GDM1 (cell line): ENCODE data around the gene FMO1.
A peak's percentile ranks its signal among the peaks of the same experiment; 100 is the strongest.
"Not testable (repeated sequence)": the region's sequence is repeated elsewhere in the genome, so short reads cannot be mapped to it uniquely, and the experiment has no call there.

Source experiments
- DNase-seq: peaks from one replicate; lab custom pipeline; 2025; lab: John Stamatoyannopoulos, UW

FMO1 gene

DNA sequence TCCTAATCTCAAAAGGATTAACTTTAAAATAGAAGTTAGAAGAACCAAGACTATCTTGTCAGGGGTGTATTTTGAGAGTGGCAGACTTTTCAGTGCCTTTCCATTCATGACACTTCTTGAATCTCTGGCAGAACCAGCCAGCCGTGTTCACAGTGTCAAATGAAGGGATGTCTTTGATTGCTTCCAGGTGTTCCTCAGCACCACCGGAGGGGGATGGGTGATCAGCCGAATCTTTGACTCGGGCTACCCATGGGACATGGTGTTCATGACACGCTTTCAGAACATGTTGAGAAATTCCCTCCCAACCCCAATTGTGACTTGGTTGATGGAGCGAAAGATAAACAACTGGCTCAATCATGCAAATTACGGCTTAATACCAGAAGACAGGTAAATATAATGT is 32.3 kb downstream of the FMO1 start:
- DNase-seq = no peak

DNA sequence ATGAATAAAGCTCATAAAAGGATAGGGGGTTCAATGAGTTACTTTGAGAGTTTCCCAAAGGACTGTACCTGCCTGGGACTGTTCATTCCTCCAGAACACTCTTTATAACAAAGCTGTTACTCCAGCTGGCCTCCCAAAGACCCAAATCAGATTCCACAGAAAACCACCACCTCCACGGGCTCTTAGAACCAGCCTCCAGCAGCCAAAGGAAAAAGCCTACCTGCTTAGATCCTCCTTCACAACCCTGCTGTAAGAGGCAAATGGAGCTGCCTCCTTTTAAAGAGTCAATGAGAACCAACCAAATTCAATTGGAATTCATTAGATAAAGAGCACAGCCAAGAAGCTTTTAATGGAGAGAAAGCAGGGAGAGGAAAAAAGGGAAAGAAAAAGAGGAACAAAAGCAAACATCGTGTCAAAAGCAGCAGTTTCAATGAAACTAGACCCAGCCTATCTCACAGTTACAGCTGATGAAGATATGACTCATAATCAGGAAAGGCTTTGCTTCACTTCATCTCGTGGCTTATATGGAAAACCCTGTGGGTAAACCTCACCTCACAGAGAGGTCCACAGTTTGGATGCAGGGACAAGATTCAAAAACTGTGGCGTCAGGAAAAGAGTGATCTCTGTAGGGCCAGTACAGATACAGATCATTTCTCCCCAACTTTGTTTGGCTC is 37.9 kb downstream of the FMO1 start:
- DNase-seq = peak; percentile 7

DNA sequence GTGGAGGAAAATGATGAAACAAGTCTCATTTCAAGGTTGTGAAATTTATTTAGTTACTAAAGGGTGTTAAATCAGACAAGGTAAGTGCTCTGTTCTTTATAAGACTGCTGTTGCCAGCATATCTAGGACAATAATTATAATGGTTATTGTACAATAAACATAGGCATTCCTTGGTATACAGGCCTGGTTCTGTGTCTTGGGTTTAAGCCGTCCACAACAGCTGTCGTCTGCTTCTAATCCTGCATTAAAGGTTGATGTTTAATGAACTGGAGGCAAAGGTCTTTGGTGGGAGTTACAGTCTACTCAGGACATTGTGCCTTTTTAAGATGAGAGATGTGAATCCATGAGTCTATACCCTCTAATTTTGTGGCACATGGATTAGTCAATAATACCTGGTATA is 42.3 kb downstream of the FMO1 start:
- no peak for DNase-seq

DNA sequence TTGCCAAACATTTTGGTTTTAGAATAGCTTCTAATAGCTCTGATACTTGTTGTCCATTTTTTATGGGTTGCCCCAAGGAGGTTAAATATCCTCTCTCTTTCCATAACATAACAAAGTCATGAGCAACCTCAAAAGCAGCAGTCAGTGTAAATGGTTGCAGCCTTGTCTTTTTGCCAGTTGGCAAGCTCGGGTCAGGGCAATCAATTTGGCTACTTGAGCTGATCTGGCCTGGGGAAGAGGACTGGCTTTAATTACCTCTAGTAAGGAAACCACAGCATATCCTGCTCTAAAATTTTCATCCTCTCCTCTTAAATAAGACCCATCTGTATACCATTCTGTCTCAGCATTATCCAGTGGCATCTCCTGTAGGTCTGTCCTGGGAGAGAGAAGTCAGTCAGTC is 44.5 kb downstream of the FMO1 start:
- no peak for DNase-seq

DNA sequence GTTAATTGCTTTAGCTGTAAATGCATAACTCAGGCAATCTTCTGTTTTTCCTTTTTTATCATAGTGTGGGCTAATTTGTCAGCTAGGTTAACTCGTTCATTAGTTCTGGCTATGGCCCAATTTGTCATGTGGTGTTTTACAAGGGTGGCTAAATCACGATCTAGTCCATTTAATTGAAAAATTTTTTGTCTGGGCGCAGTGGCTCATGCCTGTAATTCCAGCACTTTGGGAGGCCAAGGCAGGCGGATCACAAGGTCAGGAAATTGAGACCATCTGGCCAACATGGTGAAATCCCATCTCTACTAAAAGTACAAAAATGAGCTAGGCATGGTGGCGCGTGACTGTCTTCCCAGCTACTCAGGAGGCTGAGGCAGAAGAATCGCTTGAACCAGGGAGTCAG is 47.1 kb downstream of the FMO1 start:
- DNase-seq = not testable (repeated sequence)

DNA sequence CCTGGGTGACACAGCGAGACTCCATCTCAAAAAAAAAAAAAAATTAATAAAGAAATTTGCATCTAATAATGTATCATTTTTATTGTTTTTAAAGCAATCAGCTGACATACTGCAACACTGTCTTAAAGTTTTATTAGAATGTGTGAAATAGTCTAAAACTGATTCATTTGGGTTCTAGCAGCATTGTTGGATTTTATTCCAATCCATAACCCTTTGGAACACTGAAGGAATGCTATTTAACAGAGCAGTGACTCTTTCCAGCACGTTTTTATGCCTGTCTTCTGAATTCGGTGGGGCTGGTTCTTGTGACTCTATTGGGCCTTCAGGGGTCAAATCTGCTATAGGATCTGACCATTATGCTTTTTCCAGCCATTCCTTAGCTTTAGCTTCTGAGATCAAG is 47.5 kb downstream of the FMO1 start:
- no peak for DNase-seq

DNA sequence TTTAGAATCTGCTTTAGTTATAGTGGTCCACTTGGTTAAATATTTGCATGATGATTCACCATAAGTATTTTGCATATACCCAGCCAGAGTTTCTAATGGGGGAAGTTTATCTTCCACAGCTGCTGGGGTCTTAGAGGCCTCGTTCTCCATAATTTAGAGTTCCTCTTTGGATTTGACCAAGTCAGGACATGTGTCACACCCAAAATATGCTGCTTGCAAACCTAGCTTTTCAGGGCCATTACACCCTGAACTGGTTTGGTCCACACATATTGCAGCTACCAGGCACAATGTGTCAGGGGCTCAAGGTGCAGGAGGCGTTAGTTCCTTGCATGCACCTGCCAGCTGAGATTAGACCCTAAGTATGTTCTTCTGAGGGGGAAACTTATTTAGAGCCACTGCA is 48.6 kb downstream of the FMO1 start:
- DNase-seq = no peak

DNA sequence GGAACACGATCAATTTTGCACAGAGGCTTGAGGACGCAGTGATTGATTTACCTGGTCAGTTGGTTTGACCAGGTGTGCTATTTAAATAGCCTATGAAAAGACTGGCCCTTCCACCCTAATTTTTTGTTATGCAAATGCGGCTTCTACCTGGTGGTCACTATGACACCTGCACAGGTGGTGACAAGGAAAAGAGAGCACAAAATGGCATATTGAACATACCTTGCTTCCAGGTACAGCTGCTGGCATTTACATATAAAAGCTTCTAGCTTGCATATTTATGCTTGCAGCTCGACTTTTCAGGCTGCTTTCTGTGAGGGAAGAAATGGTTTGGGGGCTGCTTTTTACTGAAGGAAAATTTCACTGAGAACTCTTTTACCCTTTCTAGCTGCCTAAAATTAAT is 50.4 kb downstream of the FMO1 start:
- no peak for DNase-seq

DNA sequence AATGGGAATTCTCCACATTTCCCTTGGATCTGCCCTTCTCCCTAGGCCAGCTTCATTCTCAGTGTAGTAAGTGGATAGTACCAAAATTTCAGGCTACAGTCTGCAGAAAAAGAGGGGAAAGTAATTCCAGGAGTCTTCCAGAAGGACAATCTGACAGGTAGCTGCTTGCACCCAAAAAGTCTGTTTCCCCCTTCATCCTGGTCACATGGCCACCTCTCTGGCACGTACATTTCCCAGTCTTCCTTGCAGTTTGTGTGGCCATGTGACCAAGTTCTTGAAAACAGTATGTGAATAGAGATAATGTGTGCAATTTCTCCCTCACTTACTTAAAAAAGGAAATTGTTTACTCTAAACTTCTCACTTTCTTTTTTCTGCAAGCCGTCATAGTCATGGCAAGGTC is 51.0 kb downstream of the FMO1 start:
- DNase-seq = no peak

DNA sequence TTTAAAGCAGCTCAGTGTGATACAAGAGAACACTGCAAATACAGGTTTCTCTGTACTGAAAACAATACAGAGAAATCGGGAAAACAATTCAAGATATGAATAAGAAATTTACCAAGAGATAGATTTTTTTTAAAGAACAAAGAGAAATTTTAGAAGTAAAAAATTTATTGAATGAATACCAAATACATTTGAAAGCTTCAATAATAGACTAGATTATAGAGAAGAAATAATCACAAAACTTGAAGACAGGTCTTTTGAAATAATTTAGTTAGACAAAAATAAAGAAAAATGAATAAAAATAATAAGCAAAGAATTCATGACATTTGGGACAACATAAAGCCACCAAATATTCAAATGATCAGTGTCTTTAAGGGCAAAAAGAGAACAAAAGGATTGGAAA is 52.1 kb downstream of the FMO1 start:
- DNase-seq = no peak

DNA sequence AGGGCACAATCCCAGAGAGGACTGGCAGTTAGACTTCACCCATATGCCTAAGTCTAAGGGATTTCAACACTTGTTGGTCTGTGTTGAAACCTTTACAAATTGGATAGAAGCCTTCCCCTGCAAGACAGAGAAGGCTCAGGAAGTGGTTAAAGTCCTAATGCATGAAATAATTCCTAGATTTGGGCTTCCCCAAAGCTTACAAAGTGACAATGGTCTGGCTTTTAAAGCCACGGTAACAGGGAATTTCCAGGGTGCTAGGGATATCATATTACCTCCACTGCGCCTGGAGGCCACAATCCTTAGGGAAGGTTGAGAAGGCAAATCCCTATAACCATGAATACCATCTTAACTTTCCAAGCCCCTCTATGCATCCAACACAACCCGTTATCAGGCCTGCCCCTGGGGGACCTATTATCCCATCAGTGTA is 62.4 kb downstream of the FMO1 start:
- no peak for DNase-seq

DNA sequence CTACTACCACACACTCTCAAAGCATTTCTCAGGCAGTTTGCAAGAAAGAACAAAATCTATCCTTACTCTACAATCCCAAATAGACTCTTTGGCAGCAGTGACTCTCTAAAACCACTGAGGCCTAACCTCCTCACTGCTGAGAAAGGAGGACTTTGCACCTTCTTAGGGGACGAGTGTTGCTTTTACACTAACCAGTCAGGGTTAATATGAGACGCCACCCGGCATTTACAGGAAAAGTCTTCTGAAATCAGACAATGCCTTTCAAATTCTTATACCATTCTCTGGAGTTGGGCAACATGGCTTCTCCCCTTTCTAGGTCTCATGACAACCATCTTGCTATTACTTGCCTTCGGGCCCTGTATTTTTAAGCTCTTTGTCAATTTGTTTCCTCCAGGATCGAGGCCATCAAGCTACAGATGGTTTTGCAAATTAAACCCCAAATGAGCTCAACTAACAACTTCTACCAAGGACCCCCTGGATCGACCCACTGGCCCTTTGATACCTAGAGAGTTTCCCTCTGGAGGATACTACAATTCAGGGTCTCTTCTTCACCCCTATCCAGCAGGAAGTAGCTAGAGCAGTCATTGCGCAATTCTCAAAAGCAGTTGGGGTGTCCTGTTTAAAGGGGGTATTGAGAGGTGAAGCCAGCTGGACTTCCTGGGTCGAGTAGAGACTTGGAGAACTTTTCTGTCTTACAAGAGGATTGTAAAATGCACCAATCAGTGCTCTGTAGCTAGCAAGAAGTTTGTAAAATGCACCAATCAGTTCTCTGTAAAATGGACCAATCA is 63.7 kb downstream of the FMO1 start:
- no peak for DNase-seq

DNA sequence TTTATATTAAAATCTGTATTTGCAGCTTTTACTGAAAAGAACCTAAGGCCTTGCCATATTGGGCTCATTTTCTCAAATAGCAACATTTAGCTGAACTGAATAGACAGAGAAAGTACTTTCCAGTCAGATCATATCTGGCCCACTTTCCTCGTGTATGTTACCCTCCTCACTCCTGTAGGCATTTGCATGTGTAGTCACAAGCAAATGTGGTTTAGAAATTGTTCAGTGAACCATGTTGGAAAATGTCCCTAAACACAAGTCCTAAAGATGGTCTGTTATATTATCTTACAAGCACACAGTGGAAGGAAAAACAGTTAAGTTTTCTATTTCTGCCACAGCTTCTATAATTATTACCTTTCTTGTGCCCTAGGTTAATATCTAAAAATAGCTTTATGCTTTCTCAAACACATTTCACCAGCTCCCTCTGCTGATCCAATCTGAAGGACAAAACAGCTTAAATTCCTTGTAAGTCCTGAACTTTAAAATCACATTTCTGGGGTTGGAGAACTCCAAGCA is 65.1 kb downstream of the FMO1 start:
- no peak for DNase-seq

DNA sequence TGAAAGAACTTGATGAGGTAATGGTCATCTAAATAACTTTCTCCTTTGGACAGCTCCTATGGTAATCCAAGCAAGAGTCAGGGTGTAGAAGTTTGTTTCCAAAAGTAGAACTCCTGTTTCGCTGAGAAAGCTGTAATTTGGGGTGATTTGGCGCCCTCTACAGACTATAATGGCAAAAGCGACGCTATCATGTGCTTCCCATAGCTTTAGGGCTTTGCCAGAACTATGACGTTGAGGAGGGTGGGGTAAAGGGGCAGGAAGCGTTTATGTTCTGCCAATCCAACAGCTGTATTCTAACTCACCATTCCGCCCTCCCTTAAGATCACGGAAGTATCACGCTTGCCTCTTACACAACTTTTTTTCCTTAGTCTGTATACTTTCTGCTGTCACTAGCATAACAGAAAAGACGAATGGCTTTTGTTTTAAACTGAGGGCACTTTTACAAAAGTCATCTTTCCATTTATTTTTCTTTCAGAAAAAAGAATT is 65.6 kb downstream of the FMO1 start, which contains the start of gene FMO4:
Gene FMO4 (plus strand): TSS at position 349 of the 486 bp plus-strand sequence. CDS start 5,643 bp downstream, outside the sequence.
- peak; percentile 94 for DNase-seq

DNA sequence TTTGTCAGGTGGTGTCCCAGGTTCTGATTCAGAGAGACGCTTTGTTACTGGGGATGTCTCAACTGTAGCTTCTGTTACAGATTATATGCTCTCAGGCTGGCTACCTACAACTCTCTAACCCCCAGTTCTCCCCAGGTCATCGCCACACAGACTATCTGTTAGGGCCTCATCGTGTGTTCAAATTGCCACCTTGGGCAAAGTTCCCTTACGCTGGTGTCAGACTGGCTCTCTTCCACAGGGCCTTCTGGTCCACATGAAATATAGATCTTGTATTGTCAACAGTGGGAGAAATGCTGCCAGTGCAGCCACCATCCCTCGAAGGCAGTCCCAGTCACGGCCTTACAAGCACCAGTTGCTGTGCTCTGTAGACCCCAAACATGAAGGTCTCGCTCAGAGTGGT is 81.0 kb downstream of the FMO1 start:
- DNase-seq = no peak

DNA sequence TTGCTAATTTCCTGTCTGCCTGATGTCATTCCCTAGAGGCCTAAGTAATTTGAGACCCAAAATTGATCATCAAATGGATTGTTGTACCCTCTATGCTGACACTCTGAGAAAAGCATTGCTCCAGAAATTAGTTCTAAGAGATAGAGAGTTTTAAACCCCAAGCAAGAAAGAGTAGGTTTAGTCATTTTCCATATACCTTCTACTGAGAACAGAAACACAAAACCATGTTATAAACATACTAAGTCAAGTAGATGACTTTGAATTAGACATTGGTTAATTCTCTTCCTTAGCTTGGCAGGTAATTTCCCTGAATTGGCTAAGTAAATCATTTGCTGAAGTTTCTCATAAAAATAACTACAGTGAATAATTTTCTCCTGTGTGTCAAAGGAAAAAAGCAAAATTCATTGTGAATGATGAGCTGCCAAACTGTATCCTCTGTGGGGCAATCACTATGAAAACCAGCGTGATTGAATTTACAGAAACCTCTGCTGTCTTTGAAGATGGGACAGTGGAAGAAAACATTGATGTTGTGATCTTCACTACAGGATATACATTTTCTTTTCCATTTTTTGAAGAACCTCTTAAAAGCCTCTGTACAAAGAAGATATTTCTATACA is 85.8 kb downstream of the FMO1 start:
- no peak for DNase-seq
